NCI-H345 treated with DMSO at 0.1 percent for 48 hours (cell line): Measurements from ENCODE around the gene LSAMP.
"Not testable (repeated sequence)": the region's sequence is repeated elsewhere in the genome, so short reads cannot be mapped to it uniquely, and the experiment has no call there.

ENCODE experiments used
- DNase-seq: peaks from one replicate; lab custom pipeline; 2025; ENCODE audit not compliant: unreplicated experiment; lab: John Stamatoyannopoulos, UW

Gene LSAMP

GRCh38 chr3:116124166-116124565 is 321.1 kb downstream of the LSAMP start:
- no peak for DNase-seq

GRCh38 chr3:116118475-116119169 is 326.7 kb downstream of the LSAMP start:
- DNase-seq: no peak

- DNase-seq: no peak
Observed at GRCh38 chr3:116114586-116114985, 330.7 kb downstream of the LSAMP start.

- DNase-seq: no peak
Observed at GRCh38 chr3:116112696-116113095, 332.6 kb downstream of the LSAMP start.

GRCh38 chr3:116111765-116112164 is 333.5 kb downstream of the LSAMP start:
- no peak for DNase-seq

- DNase-seq: no peak
Observed at GRCh38 chr3:116103868-116104530, 341.3 kb downstream of the LSAMP start.

GRCh38 chr3:116102037-116102436 is 343.2 kb downstream of the LSAMP start:
- DNase-seq: no peak

- DNase-seq: no peak
Observed at GRCh38 chr3:116097226-116097625, 348.1 kb downstream of the LSAMP start.

- DNase-seq: no peak
Observed at GRCh38 chr3:116096631-116097030, 348.7 kb downstream of the LSAMP start.

- DNase-seq: no peak
Observed at GRCh38 chr3:116093374-116093773, 351.9 kb downstream of the LSAMP start.

- no peak for DNase-seq
Observed at GRCh38 chr3:116087426-116087825, 357.9 kb downstream of the LSAMP start.

- DNase-seq: no peak
Observed at GRCh38 chr3:116084999-116085791, 360.1 kb downstream of the LSAMP start.

GRCh38 chr3:116083683-116084082 is 361.6 kb downstream of the LSAMP start:
- DNase-seq: no peak

- DNase-seq: no peak
Observed at GRCh38 chr3:116078561-116078960, 366.7 kb downstream of the LSAMP start.

- no peak for DNase-seq
Observed at GRCh38 chr3:116077557-116077956, 367.7 kb downstream of the LSAMP start.

GRCh38 chr3:116077059-116077458 is 368.2 kb downstream of the LSAMP start:
- DNase-seq: no peak

GRCh38 chr3:116070516-116071278 is 374.6 kb downstream of the LSAMP start:
- not testable (repeated sequence) for DNase-seq

- no peak for DNase-seq
Observed at GRCh38 chr3:116070061-116070460, 375.2 kb downstream of the LSAMP start.

GRCh38 chr3:116069024-116069423 is 376.3 kb downstream of the LSAMP start:
- no peak for DNase-seq

GRCh38 chr3:116067326-116067725 is 378.0 kb downstream of the LSAMP start:
- DNase-seq: no peak

GRCh38 chr3:116065501-116065900 is 379.8 kb downstream of the LSAMP start:
- DNase-seq: no peak
